Measurements from ENCODE around the gene ZFP92.

DNA sequence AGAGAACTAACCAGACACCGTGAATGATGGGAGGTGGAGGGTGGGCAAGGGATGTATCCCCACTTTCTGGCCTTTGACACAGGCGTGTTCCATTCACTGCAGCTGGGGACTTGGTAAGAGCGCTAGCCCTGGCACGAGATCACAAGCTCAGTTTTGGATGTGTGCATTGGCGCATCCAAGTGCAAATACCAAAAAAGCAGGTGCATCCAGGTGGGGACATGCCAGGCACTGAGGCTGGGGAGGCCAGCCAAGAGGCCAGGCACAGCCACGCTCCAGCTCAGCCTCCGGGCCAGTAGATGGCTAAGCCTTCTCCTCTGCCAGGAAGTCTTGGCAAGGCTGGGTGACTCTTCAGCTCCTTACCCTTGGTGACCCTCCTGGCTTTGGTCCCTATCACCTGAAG, 4.4 kb upstream of the ZFP92 start:
- no peak for TF ChIP-seq SUZ12 (IDR thresholded peaks at IDR 0.05; ENCODE audit: extremely low read depth, insufficient read depth, insufficient read length)
- TF ChIP-seq YY1 (IDR thresholded peaks at IDR 0.05; ENCODE audit: insufficient read depth, insufficient read length) = no peak
- no peak for TF ChIP-seq ZNF274 (IDR thresholded peaks at IDR 0.05; ENCODE audit: low read depth, low read length)

Measured in NT2/D1 (cell line).